NCI-H345 treated with DMSO at 0.1 percent for 48 hours (cell line): ENCODE results near the gene PRXL2B.
"Not testable (repeated sequence)": the region's sequence is repeated elsewhere in the genome, so short reads cannot be mapped to it uniquely, and the experiment has no call there.

Experiments used
- DNase-seq: peaks from one replicate; lab custom pipeline; 2025; ENCODE audit not compliant: unreplicated experiment; lab: John Stamatoyannopoulos, UW

Gene PRXL2B

GRCh38 chr1:2550309-2550861 lies 36.2 kb upstream of the PRXL2B start:
- not testable (repeated sequence) for DNase-seq

DNA sequence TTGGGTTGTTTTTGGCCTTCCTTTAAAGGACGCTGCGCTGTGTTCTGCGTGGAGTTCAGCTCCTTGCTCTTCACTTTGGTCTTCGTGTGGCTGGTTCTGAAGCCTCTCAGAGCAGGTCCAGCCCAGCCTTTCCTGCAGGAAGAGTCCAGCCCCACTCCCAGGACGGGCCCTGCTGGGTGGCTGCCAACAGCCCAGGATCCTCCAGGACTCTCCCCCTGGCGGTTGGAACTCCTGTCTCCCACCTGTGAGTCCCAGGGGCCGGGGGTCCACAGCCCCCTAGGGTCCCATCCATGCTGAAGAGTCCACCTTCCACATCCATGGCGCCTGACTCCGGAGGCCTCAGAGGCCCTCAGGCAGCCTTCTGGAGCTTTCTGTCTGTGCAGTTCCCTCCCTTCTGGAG lies 35.0 kb upstream of the PRXL2B start:
- DNase-seq, result not testable (repeated sequence)

DNA sequence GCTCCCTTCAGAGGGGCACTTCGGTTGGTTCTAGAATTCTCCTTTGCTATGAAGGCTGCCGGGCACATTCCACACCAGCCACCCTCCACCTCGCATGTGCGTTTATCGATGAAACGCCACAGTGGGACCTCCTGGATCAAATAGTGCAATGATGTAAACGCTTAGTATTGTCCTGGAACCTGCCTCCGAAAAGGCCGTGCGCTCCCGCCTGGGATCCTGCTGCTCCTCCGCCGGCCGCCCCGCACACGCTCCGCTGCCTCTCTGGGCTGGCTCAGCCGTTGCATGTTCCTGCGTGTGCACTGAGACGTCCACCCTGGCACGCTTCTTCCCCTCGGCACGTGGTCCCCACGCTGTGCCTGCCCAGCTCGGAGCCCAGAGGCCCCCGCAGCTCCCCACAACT lies 34.4 kb upstream of the PRXL2B start:
- no peak for DNase-seq

DNA sequence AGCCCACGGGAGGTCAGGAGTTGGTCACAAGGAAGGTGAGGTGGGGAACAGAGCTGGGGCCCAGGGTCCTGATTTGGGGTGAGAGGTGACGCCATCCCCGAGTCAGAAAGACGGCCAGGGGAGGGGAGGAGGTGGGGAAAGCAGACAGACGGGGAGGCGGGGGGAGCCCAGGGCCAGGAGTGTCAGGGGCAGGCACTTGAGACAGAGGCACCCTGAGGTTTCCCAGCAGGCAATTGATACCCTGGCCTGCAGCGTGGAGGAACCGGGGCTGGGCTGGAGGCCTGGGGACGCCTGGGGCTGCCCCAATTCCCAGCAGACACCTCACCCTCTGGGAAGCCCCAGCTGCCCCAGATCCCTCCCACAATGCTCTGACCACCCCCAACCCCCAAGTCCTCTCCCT lies 33.5 kb upstream of the PRXL2B start:
- not testable (repeated sequence) for DNase-seq

DNA sequence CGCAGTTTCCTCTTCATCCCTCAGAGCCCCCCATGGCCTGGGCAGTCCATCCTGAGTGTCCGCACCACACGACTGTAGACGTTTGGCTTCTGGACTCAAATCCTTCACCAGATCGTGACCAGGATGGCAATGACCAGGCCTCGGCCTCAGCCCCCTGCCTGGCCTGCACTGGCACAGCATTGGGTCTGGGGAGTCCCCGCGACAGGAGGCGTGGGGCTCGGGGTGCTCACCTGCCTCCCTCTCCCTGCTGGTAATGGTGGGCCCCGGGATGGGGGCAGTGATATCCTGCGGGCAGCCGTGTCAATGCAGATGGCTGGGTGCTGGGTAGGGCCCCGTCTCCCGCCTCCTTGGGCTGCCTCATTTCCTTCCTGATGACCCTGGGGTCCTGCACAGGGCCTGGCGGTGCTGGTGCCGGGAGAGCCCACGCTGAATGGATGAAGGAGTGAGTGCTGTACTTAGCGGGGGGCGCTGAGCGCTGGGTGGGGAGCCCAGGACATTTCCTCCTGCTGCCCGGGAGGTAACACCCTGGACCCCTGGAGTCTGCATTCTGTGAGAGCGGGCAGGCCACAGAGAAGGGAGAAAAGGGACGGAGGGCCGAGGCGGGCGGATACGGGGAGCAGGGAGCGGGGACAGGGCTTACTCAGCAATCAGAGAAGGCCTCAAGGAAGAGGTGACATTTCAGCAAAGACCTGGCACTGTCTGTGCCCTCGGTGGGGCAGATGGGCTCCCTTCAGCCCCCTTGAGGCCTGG lies 32.5 kb upstream of the PRXL2B start:
- no peak for DNase-seq

GRCh38 chr1:2554621-2555387 lies 31.8 kb upstream of the PRXL2B start:
- no peak for DNase-seq

GRCh38 chr1:2555634-2556276 lies 30.8 kb upstream of the PRXL2B start:
- DNase-seq, result no peak

GRCh38 chr1:2556277-2556677 lies 30.3 kb upstream of the PRXL2B start, which contains the start of gene TNFRSF14:
Gene TNFRSF14 (plus strand): TSS chr1:2556371. CDS start chr1:2556665, 294 bp downstream.
- no peak for DNase-seq

- DNase-seq, result no peak
These were observed 29.7 kb upstream of the PRXL2B start for GRCh38 chr1:2556678-2557481.

GRCh38 chr1:2557482-2558400 lies 28.8 kb upstream of the PRXL2B start:
- DNase-seq, result no peak

DNA sequence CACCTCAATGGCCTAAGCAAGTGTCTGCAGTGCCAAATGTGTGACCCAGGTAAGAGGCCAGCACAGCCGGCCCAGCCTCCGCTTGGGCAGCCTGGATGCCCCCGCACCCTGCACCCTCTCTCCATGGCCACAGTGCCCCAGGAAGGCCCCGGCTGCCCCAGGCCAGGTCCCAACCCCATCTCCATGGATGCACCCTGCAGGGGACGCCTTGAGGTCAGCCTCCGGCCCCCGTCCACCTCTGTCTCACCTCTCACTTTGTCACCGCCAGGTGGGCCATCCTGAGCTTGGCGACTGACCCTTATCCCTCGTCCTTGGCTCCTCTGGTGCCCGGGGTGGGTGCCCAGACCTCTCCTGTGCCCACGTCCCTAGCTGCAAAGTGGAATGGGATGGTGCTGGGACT lies 28.2 kb upstream of the PRXL2B start:
- DNase-seq, result no peak

GRCh38 chr1:2558861-2559260 lies 27.7 kb upstream of the PRXL2B start:
- DNase-seq, result no peak

GRCh38 chr1:2559509-2560298 lies 26.9 kb upstream of the PRXL2B start:
- no peak for DNase-seq

DNA sequence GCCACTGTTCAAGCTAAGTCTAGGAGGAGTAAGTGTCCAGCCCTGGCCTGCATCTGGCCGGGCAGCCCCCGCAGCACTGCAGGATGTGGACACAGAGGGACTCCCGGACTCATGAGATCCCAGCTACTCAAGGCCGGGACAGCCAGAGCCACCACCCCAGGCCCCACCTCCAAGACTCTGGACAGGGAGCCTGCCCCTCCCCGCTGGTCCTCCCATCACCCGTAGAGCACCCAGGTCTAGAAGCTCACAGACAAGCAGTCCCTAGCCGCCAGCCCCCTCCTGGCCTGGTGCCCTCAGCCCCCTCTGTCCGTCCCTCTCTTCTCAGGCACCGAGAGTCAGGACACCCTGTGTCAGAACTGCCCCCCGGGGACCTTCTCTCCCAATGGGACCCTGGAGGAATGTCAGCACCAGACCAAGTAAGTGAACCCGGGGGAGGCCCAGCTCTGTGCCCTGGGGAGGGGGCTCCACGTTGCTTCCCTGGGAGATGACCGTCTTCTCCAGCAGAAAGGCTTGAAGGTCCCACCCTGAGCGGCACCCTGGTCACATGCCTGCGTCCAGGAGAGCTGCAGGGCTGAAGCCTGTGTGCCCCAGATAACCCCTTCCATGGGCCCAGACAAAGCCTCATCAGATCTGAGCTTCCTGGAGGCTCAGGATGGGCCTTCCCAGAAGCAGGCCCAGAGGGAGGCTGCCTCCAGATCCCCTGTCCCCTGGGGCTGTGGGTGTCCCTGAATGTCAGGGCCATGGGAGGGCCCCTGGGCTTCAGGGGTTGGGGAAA lies 26.1 kb upstream of the PRXL2B start:
- DNase-seq, result no peak

- no peak for DNase-seq
These were observed 25.1 kb upstream of the PRXL2B start for GRCh38 chr1:2561446-2561845.

- no peak for DNase-seq
These were observed 24.4 kb upstream of the PRXL2B start for GRCh38 chr1:2561898-2562895.

GRCh38 chr1:2563205-2563604 lies 23.4 kb upstream of the PRXL2B start:
- no peak for DNase-seq
